ENCODE measurements around the gene PTPRM.

Gene PTPRM

DNA sequence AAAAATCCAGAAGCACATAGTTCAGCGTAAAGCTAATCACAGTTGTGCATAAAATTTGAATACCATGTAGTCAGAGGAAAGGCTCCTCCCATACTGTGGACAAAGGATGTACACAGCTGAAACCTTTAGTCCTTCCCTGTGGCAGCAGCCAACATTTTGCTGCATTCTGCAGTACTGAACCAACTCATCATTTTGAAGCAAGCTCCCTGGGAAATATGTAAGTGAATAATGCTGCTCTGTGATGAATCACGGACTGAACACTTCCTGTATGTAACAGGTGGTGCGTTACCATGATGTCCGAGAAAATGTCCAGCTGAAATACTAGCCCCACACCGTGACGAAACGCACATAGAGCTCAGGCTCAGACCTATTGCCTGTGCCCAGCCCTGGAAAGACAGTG is 621.1 kb downstream of the PTPRM start:
- H3K4me1 ChIP-seq (ENCODE audit: insufficient read depth, low read length, poor library complexity, severe bottlenecking): no peaks in the 10 kb centered on the region
- H3K36me3 ChIP-seq (ENCODE audit: insufficient read depth, low read length): no peaks in the 10 kb centered on the region
- no peaks in the 10 kb centered on the region for H3K27me3 ChIP-seq (ENCODE audit: insufficient read depth, low read length, poor library complexity, severe bottlenecking)
- H3K9ac ChIP-seq (ENCODE audit: low read depth, low read length, poor library complexity, severe bottlenecking): no peak overlapping the region
- H3K9me3 ChIP-seq (ENCODE audit: insufficient read depth, low read depth, low read length): no peaks in the 10 kb centered on the region; the same call in 1 of the 2 replicates
- no peaks in the 10 kb centered on the region for H3K9me2 ChIP-seq (replicated peaks; ENCODE audit: low read depth, low read length)
- H3K79me2 ChIP-seq (ENCODE audit: insufficient read depth, low read length): no peaks in the 10 kb centered on the region
- TF ChIP-seq EZH2phosphoT487 (IDR thresholded peaks at IDR 0.05; ENCODE audit: borderline replicate concordance): no peak
- TF ChIP-seq, protein P1, sequence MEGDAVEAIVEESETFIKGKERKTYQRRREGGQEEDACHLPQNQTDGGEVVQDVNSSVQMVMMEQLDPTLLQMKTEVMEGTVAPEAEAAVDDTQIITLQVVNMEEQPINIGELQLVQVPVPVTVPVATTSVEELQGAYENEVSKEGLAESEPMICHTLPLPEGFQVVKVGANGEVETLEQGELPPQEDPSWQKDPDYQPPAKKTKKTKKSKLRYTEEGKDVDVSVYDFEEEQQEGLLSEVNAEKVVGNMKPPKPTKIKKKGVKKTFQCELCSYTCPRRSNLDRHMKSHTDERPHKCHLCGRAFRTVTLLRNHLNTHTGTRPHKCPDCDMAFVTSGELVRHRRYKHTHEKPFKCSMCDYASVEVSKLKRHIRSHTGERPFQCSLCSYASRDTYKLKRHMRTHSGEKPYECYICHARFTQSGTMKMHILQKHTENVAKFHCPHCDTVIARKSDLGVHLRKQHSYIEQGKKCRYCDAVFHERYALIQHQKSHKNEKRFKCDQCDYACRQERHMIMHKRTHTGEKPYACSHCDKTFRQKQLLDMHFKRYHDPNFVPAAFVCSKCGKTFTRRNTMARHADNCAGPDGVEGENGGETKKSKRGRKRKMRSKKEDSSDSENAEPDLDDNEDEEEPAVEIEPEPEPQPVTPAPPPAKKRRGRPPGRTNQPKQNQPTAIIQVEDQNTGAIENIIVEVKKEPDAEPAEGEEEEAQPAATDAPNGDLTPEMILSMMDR (conservative IDR thresholded peaks at IDR 0.05; ENCODE audit: low read length): no peak
- no peaks in the 10 kb centered on the region for H3F3A ChIP-seq (ENCODE audit: low read depth)
- no peak overlapping the region for H3K4me3 ChIP-seq (ENCODE audit: low read length, poor library complexity, severe bottlenecking)
- no peaks in the 10 kb centered on the region for H4K20me1 ChIP-seq (ENCODE audit: insufficient read depth, low read length, poor library complexity, severe bottlenecking)
- H2AFZ ChIP-seq (ENCODE audit: low read length): no peak overlapping the region
- H3K4me2 ChIP-seq (ENCODE audit: low read depth, low read length, poor library complexity, severe bottlenecking): no peak overlapping the region

DNA sequence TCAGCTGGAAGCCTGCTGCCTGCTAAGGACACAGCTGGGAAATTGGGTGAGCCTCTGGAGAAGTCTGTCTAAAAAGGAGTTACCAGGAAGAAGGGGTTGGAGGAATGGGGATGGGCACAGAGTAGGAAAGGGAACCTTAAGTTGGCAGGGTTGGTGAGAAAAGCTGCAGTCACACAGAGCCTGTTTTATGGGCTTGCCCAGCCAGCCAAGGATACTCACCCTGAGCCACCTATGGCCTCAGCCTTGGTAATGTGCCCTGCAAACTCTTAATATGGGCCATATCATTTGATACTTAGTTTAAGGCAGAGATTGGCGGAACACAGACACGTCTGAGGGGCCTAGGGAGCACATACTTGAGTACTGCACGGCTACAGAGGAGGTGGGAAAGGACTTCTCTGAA is 623.9 kb downstream of the PTPRM start:
- Histone ChIP-seq H3K27me3 (ENCODE audit: insufficient read depth, low read length, poor library complexity, severe bottlenecking) (no peaks in the 10 kb centered on the region), H3K4me1 (ENCODE audit: insufficient read depth, low read length, poor library complexity, severe bottlenecking) (no peaks in the 10 kb centered on the region), H3F3A (ENCODE audit: low read depth) (no peaks in the 10 kb centered on the region), H3K4me3 (ENCODE audit: low read length, poor library complexity, severe bottlenecking) (no peak overlapping the region), H3K36me3 (ENCODE audit: insufficient read depth, low read length) (no peaks in the 10 kb centered on the region), H3K4me2 (ENCODE audit: low read depth, low read length, poor library complexity, severe bottlenecking) (no peak overlapping the region), H3K9me3 (ENCODE audit: insufficient read depth, low read depth, low read length) (no peaks in the 10 kb centered on the region; the same call in 1 of the 2 replicates), H3K9me2 (replicated peaks; ENCODE audit: low read depth, low read length) (no peaks in the 10 kb centered on the region), H3K79me2 (ENCODE audit: insufficient read depth, low read length) (no peaks in the 10 kb centered on the region), H3K9ac (ENCODE audit: low read depth, low read length, poor library complexity, severe bottlenecking) (no peak overlapping the region), H4K20me1 (ENCODE audit: insufficient read depth, low read length, poor library complexity, severe bottlenecking) (no peaks in the 10 kb centered on the region), H2AFZ (ENCODE audit: low read length) (no peak overlapping the region)
- TF ChIP-seq, protein P1 (conservative IDR thresholded peaks at IDR 0.05; ENCODE audit: low read length): no peak
- TF ChIP-seq EZH2phosphoT487 (IDR thresholded peaks at IDR 0.05; ENCODE audit: borderline replicate concordance): no peak

DNA sequence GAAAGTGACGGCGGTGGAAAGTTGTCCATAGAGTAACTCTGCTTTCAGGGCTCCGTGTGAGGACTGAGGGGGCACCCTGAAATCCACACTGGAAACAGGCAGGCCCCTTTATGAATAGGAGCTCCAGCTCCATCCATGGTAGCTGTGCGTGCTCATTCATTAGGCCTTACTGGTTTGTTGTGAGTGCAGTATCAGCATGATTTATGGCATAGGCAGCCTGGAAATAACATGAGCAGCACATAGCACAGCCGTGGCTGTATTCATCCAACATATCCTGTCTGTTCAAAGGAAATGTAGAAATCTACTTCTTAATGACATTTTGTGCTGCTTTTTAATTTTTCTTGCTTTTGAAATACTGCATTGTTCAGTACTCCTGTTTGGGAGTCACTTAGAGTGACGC is 627.3 kb downstream of the PTPRM start:
- no peak overlapping the region for H3K4me3 ChIP-seq (ENCODE audit: low read length, poor library complexity, severe bottlenecking)
- no peaks in the 10 kb centered on the region for H3F3A ChIP-seq (ENCODE audit: low read depth)
- H3K36me3 ChIP-seq (ENCODE audit: insufficient read depth, low read length): no peaks in the 10 kb centered on the region
- no peaks in the 10 kb centered on the region for H3K79me2 ChIP-seq (ENCODE audit: insufficient read depth, low read length)
- H4K20me1 ChIP-seq (ENCODE audit: insufficient read depth, low read length, poor library complexity, severe bottlenecking): no peaks in the 10 kb centered on the region
- TF ChIP-seq, protein P1 (conservative IDR thresholded peaks at IDR 0.05; ENCODE audit: low read length): no peak
- TF ChIP-seq EZH2phosphoT487 (IDR thresholded peaks at IDR 0.05; ENCODE audit: borderline replicate concordance): no peak
- no peak overlapping the region for H2AFZ ChIP-seq (ENCODE audit: low read length)
- H3K9ac ChIP-seq (ENCODE audit: low read depth, low read length, poor library complexity, severe bottlenecking): no peak overlapping the region
- no peaks in the 10 kb centered on the region for H3K27me3 ChIP-seq (ENCODE audit: insufficient read depth, low read length, poor library complexity, severe bottlenecking)
- no peaks in the 10 kb centered on the region for H3K9me3 ChIP-seq (ENCODE audit: insufficient read depth, low read depth, low read length)
- H3K9me2 ChIP-seq (replicated peaks; ENCODE audit: low read depth, low read length): no peaks in the 10 kb centered on the region
- no peak overlapping the region for H3K4me2 ChIP-seq (ENCODE audit: low read depth, low read length, poor library complexity, severe bottlenecking)
- no peaks in the 10 kb centered on the region for H3K4me1 ChIP-seq (ENCODE audit: insufficient read depth, low read length, poor library complexity, severe bottlenecking)

All from Loucy (cell line).